H9 (cell line): Measurements from ENCODE around the gene STYXL1. TPM values are rescaled to one million over a fixed set of nuclear protein-coding genes. Genes with fewer than 3 reads are reported as not detected.
A peak's percentile ranks its signal among the peaks of the same experiment; 100 is the strongest.

Experiments
- DNase-seq: peaks from one replicate; pipeline ENCODE4 v3.0.0-alpha.2; 2017
- H2AFZ ChIP-seq: one replicate; pipeline ENCODE4 v1.6.1; 2013; ENCODE audit warnings: mild to moderate bottlenecking, low read length, control low read depth, moderate library complexity
- H2AK5ac ChIP-seq: 2 replicates; pipeline ENCODE4 v1.6.1; 2013; ENCODE audit warnings: low read length, control low read depth, mixed read lengths; ENCODE audit not compliant: insufficient read length
- H2BK120ac ChIP-seq: one replicate; pipeline ENCODE4 v1.6.1; 2013; ENCODE audit warnings: low read depth, mild to moderate bottlenecking, low read length, control low read depth, inconsistent platforms; ENCODE audit not compliant: poor library complexity, severe bottlenecking
- H2BK12ac ChIP-seq: 2 replicates; pipeline ENCODE4 v1.6.1; 2013; ENCODE audit warnings: low read length, control low read depth, mixed read lengths, low read depth; ENCODE audit not compliant: insufficient read length
- H2BK15ac ChIP-seq: 2 replicates; pipeline ENCODE4 v1.6.1; 2013; ENCODE audit warnings: low read depth, low read length, control low read depth
- H2BK20ac ChIP-seq: one replicate; pipeline ENCODE4 v1.6.1; 2013; ENCODE audit warnings: low read depth, mild to moderate bottlenecking, low read length, control low read depth, inconsistent platforms; ENCODE audit not compliant: poor library complexity, severe bottlenecking
- H2BK5ac ChIP-seq: 2 replicates; pipeline ENCODE4 v1.6.1; 2013; ENCODE audit warnings: low read length, control low read depth, mixed read lengths; ENCODE audit not compliant: insufficient read length
- H3K14ac ChIP-seq: 2 replicates; pipeline ENCODE4 v1.6.1; 2013; ENCODE audit warnings: low read length, control low read depth; ENCODE audit not compliant: insufficient read depth
- H3K18ac ChIP-seq: 2 replicates; pipeline ENCODE4 v1.6.1; 2013; ENCODE audit warnings: low read depth, mild to moderate bottlenecking, mixed read lengths, low read length, control low read depth; ENCODE audit not compliant: insufficient read length
- H3K23ac ChIP-seq: 2 replicates; pipeline ENCODE4 v1.6.1; 2013; ENCODE audit warnings: low read length, control low read depth, mixed read lengths, low read depth; ENCODE audit not compliant: insufficient read length
- H3K23me2 ChIP-seq: 2 replicates; pipeline ENCODE4 v1.6.1; 2013; ENCODE audit warnings: low read depth, mild to moderate bottlenecking, mixed read lengths, low read length, control low read depth; ENCODE audit not compliant: insufficient read length, poor library complexity, severe bottlenecking
- H3K27ac ChIP-seq: 2 replicates; pipeline ENCODE4 v1.5.1; 2013; ENCODE audit warnings: low read length, control low read depth, mixed read lengths, low read depth; ENCODE audit not compliant: insufficient read length
- H3K27me3 ChIP-seq: 2 replicates; pipeline ENCODE4 v1.6.1; 2013; ENCODE audit warnings: low read length, control low read depth, inconsistent platforms; ENCODE audit not compliant: insufficient read depth
- H3K4ac ChIP-seq: 2 replicates; pipeline ENCODE4 v1.6.1; 2013; ENCODE audit warnings: low read depth, mild to moderate bottlenecking, control low read depth, inconsistent platforms, low read length, moderate library complexity
- H3K4me1 ChIP-seq: 2 replicates; pipeline ENCODE4 v1.6.1; 2013; ENCODE audit warnings: low read length, control low read depth, inconsistent platforms; ENCODE audit not compliant: insufficient read depth
- H3K4me2 ChIP-seq: 2 replicates; pipeline ENCODE4 v1.6.1; 2013; ENCODE audit warnings: low read length, control low read depth, mixed read lengths; ENCODE audit not compliant: insufficient read length, insufficient read depth
- H3K56ac ChIP-seq: 2 replicates; pipeline ENCODE4 v1.6.1; 2013; ENCODE audit warnings: low read depth, mild to moderate bottlenecking, mixed read lengths, low read length, control low read depth; ENCODE audit not compliant: insufficient read length
- H3K79me1 ChIP-seq: 2 replicates; pipeline ENCODE4 v1.6.1; 2013; ENCODE audit warnings: low read depth, mild to moderate bottlenecking, moderate library complexity, low read length, control low read depth, inconsistent platforms; ENCODE audit not compliant: insufficient read depth, poor library complexity, severe bottlenecking
- H3K79me2 ChIP-seq: 2 replicates; pipeline ENCODE4 v1.6.1; 2013; ENCODE audit warnings: low read length, control low read depth, inconsistent platforms; ENCODE audit not compliant: insufficient read depth
- H3K9ac ChIP-seq: 2 replicates; pipeline ENCODE4 v1.6.1; 2013; ENCODE audit warnings: low read length, control low read depth, mixed read lengths; ENCODE audit not compliant: insufficient read length; ENCODE audit errors: extremely low read depth
- H3K9me3 ChIP-seq: one replicate; pipeline ENCODE4 v1.6.1; 2013; ENCODE audit warnings: low read depth, low read length, inconsistent platforms; ENCODE audit not compliant: control insufficient read depth
- H3T11ph ChIP-seq: one replicate; pipeline ENCODE4 v1.6.1; 2013; ENCODE audit warnings: mild to moderate bottlenecking, low read length, control low read depth, inconsistent platforms
- H4K20me1 ChIP-seq: one replicate; pipeline ENCODE4 v1.6.1; 2013; ENCODE audit not compliant: control insufficient read depth, insufficient read length, insufficient read depth
- H4K5ac ChIP-seq: 2 replicates; pipeline ENCODE4 v1.6.1; 2013; ENCODE audit warnings: low read depth, mild to moderate bottlenecking, mixed read lengths, low read length, control low read depth; ENCODE audit not compliant: insufficient read length
- H4K8ac ChIP-seq: replicated peaks from 2 replicates; pipeline ENCODE4 v1.6.1; 2013; ENCODE audit warnings: low read length, control low read depth, mixed read lengths, low read depth; ENCODE audit not compliant: insufficient read length
- H4K91ac ChIP-seq: 2 replicates; pipeline ENCODE4 v1.6.1; 2013; ENCODE audit warnings: low read depth, mild to moderate bottlenecking, moderate library complexity, mixed read lengths, low read length, control low read depth; ENCODE audit not compliant: insufficient read length
- H3K27ac Mint-ChIP-seq, 3 experiments: 2 replicates in 2 of 3; 3 replicates in 1 of 3; pipeline ENCODE4 v1.8.0; 2020 to 2021; ENCODE audit warnings: mixed read lengths in 3 of 3, mild to moderate bottlenecking in 1 of 3, moderate library complexity in 1 of 3
- H3K27me3 Mint-ChIP-seq: 2 replicates; pipeline ENCODE4 v1.8.0; 2021; ENCODE audit warnings: low read depth, mild to moderate bottlenecking, moderate library complexity, mixed read lengths
- H3K36me3 Mint-ChIP-seq, 3 experiments: 2 replicates in 2 of 3; 3 replicates in 1 of 3; pipeline ENCODE4 v1.8.0; 2020 to 2021; ENCODE audit warnings: low read depth in 3 of 3, mixed read lengths in 3 of 3; ENCODE audit not compliant: insufficient read depth in 1 of 3
- H3K4me1 Mint-ChIP-seq, 2 experiments: 2 replicates each; pipeline ENCODE4 v1.8.0; 2020; ENCODE audit warnings: mixed read lengths in 2 of 2
- H3K4me3 Mint-ChIP-seq, 2 experiments: 2 replicates in 1 of 2; 3 replicates in 1 of 2; pipeline ENCODE4 v1.8.0; 2020 to 2021; ENCODE audit warnings: mild to moderate bottlenecking in 2 of 2, mixed read lengths in 2 of 2, moderate library complexity in 1 of 2
- H3K9me3 Mint-ChIP-seq, 2 experiments: 2 replicates in 1 of 2; 3 replicates in 1 of 2; pipeline ENCODE4 v1.8.0; 2020; ENCODE audit warnings: mild to moderate bottlenecking in 2 of 2, mixed read lengths in 2 of 2, moderate library complexity in 1 of 2
- WGBS: extraction: QIAGEN DNeasy Blood & Tissue Kit; methylation state at CpG from one replicate; pipeline ENCODE4 v1.1.7; 2013; ENCODE audit warnings: missing lambda C conversion rate, low lambda C conversion rate, mixed read lengths; ENCODE audit not compliant: insufficient read length; ENCODE audit errors: extremely low coverage; 5-methylcytosine and 5-hydroxymethylcytosine counted together
- total RNA-seq: library from RNA; stranded (reverse); gene quantifications from 2 replicates; pipeline ENCODE4 v1.2.1, GENCODE V29; 2021
- TF ChIP-seq, protein P1 (sequence below): fragments of 200-600 bp; sonication (generic); conservative IDR thresholded peaks from 3 replicates; pipeline ENCODE4 v1.8.0; 2021; ENCODE audit warnings: antibody characterized with exemption, mild to moderate bottlenecking

STYXL1 gene
- total RNA-seq, 1 experiment from 2014 or later, result 38.7 TPM

DNA sequence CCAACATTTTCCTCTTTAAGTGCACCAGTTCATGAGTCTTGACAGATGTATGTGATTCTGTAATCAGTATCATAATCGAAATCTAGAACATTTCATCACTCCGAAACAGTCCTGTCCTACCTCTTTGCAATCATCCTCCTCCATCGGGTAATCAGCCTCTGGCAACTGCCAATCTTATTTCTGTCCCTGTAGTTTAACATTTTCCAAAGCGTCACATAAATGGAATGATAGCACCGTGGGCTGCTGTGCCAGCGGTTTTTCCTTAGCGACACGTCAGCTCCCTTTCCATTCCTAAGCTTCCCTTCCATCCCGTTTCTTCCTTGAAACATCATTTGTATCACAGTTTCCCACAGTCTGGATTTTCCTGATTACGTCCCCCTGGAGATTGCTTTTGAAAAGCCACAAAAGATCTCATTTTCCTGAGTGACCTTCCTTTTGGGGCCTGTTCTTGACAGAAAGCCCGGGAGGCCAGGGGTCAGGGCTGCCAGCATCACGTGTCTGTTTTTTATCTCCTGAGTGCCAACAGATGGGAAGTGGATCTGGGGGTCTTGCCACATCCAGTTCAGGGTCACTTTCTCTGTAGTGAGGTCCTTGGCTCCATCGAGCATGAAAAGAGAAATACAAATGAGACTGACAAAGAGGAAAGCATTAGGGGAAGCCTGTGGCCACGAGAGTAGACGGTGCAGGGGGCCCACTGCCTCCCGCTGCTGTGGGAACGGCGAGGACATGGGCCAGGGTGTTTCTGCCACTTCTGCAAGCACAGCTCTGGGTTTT is 85.0 kb downstream of the STYXL1 start:
- peaks cover 13 to 43% (median 38%) of the 10 kb centered on the region in 3 experiments; a peak in 6 of 7 replicates for H3K36me3 Mint-ChIP-seq
- no peak overlapping the region for H3T11ph ChIP-seq
- H2AFZ ChIP-seq, result no peak overlapping the region
- no peak overlapping the region for H3K56ac ChIP-seq
- no peak overlapping the region for H2BK120ac ChIP-seq
- H3K9me3 ChIP-seq, result no peaks in the 10 kb centered on the region
- no peak overlapping the region for H3K18ac ChIP-seq
- no peak overlapping the region for H4K8ac ChIP-seq
- no peak overlapping the region for H3K4me3 Mint-ChIP-seq
- H3K27me3 Mint-ChIP-seq, result no peaks in the 10 kb centered on the region
- H3K9ac ChIP-seq, result no peak overlapping the region
- H4K91ac ChIP-seq, result no peak overlapping the region
- H3K4me1 Mint-ChIP-seq, result peaks cover 4 to 5% of the 10 kb centered on the region in 2 experiments; a peak in 2 of 4 replicates
- H2BK5ac ChIP-seq, result no peak overlapping the region
- WGBS, result no CpG with 5 or more reads among the region's 18 CpGs
- H3K79me1 ChIP-seq, result no peaks in the 10 kb centered on the region
- peak overlapping the region in 1 of 3 experiments; percentile 22; a peak in 1 of 7 replicates for H3K27ac Mint-ChIP-seq
- H3K14ac ChIP-seq, result no peak overlapping the region
- no peaks in the 10 kb centered on the region for H4K20me1 ChIP-seq
- no peak for DNase-seq
- no peak overlapping the region for H2BK15ac ChIP-seq
- TF ChIP-seq, protein P1, sequence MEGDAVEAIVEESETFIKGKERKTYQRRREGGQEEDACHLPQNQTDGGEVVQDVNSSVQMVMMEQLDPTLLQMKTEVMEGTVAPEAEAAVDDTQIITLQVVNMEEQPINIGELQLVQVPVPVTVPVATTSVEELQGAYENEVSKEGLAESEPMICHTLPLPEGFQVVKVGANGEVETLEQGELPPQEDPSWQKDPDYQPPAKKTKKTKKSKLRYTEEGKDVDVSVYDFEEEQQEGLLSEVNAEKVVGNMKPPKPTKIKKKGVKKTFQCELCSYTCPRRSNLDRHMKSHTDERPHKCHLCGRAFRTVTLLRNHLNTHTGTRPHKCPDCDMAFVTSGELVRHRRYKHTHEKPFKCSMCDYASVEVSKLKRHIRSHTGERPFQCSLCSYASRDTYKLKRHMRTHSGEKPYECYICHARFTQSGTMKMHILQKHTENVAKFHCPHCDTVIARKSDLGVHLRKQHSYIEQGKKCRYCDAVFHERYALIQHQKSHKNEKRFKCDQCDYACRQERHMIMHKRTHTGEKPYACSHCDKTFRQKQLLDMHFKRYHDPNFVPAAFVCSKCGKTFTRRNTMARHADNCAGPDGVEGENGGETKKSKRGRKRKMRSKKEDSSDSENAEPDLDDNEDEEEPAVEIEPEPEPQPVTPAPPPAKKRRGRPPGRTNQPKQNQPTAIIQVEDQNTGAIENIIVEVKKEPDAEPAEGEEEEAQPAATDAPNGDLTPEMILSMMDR, result no peak
- H4K5ac ChIP-seq, result no peak overlapping the region
- no peaks in the 10 kb centered on the region for H3K79me2 ChIP-seq
- H2BK12ac ChIP-seq, result no peak overlapping the region
- no peaks in the 10 kb centered on the region for H3K27me3 ChIP-seq
- H3K4ac ChIP-seq, result no peak overlapping the region
- H3K4me2 ChIP-seq, result no peak overlapping the region
- H3K27ac ChIP-seq, result no peak overlapping the region
- H3K23me2 ChIP-seq, result no peaks in the 10 kb centered on the region
- no peak overlapping the region for H2AK5ac ChIP-seq
- H3K9me3 Mint-ChIP-seq, result no peaks in the 10 kb centered on the region
- no peak overlapping the region for H3K23ac ChIP-seq
- H3K4me1 ChIP-seq, result no peaks in the 10 kb centered on the region
- H2BK20ac ChIP-seq, result no peak overlapping the region
